ENCODE results near the gene LYAR. TPM values are rescaled to one million over a fixed set of nuclear protein-coding genes. Genes with fewer than 3 reads are reported as not detected.

Gene LYAR
- total RNA-seq, 2 donors from 2014 or later, result 14.2 to 20.8 TPM

DNA sequence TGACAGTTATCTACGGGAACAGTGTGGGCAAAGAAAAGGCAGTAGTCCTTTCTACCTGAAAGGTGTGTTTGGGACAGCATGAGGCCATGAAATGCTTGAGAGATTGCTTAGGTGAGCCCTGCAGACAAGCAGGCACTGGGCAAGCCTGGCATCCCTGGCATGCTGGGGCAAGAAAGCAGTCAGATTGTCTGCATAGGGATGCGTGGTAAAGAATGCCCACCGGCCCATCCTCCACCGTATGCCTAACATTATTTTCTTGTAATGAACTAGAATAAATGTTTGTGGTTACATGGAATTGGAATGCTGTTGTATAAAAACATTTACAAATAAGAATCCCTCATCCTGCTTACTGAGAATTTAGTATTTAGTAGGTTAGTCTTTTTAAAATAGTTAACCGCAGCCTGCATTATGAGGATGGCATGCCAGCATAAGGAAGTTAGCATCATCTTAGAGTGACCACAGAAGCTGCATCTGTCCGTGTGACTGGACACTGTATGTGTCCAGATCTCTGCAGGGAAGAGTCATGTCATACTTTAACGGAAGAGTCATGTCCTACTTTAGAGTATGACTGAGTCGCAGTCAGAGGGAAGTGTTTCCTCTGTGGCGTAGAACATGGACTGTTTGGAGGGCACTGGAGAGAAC, 19.0 kb upstream of the LYAR start:
- Histone ChIP-seq H3K36me3 (peaks cover 10% of the 10 kb centered on the region), H3K27ac (peak overlapping the region; percentile 54 to 59), H3K9me3 (no peaks in the 10 kb centered on the region), H3K4me1 (no peaks in the 10 kb centered on the region), H3K27me3 (no peaks in the 10 kb centered on the region), H3K4me3 (no peak overlapping the region)
- no peak for TF ChIP-seq CTCF (IDR thresholded peaks at IDR 0.05)
- no peak for DNase-seq (ENCODE audit: low spot score)

DNA sequence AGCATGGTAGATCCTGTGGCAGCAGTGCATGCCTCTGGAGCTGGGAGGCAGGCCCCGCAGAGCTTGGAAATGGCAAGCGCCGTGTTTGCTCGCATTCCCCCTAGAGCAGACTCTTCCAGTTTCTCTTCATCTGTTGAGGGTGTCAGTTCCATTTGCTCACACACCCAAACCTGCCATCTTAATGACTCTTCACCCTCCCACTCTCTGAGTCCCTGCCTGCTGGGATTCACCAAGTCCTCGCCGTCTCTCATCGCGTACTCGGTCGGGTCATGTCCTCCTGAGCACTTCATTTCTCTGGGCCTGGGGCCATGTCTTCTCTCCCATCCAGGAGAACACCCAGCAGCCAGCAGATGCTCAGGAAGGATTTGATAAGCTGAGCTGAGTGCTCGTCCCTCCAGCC, 17.0 kb upstream of the LYAR start:
- peaks cover 21% of the 10 kb centered on the region for H3K36me3 ChIP-seq
- no peaks in the 10 kb centered on the region for H3K9me3 ChIP-seq
- no peak overlapping the region for H3K4me3 ChIP-seq
- DNase-seq (ENCODE audit: low spot score), result no peak
- no peak for TF ChIP-seq CTCF (IDR thresholded peaks at IDR 0.05)
- no peaks in the 10 kb centered on the region for H3K27me3 ChIP-seq
- peaks cover 0 to 6% of the 10 kb centered on the region in 2 donors for H3K4me1 ChIP-seq
- no peak overlapping the region for H3K27ac ChIP-seq

GRCh38 chr4:4302416-4302815, 12.5 kb upstream of the LYAR start:
- Histone ChIP-seq H3K36me3 (peaks cover 21% of the 10 kb centered on the region), H3K27me3 (no peaks in the 10 kb centered on the region), H3K9me3 (no peaks in the 10 kb centered on the region), H3K4me3 (no peak overlapping the region), H3K4me1 (peaks cover 0 to 6% of the 10 kb centered on the region in 2 donors), H3K27ac (peak overlapping the region in 1 of 2 donors; percentile 10)
- TF ChIP-seq CTCF (IDR thresholded peaks at IDR 0.05), result no peak
- DNase-seq (ENCODE audit: low spot score), result peak; percentile 42

- no peaks in the 10 kb centered on the region for H3K27me3 ChIP-seq
- TF ChIP-seq CTCF (IDR thresholded peaks at IDR 0.05), result no peak
- peak overlapping the region in 1 of 2 donors; percentile 10 for H3K27ac ChIP-seq
- no peaks in the 10 kb centered on the region for H3K9me3 ChIP-seq
- no peak overlapping the region for H3K4me3 ChIP-seq
- H3K36me3 ChIP-seq, result peaks cover 21% of the 10 kb centered on the region
- peaks cover 0 to 6% of the 10 kb centered on the region in 2 donors for H3K4me1 ChIP-seq
- DNase-seq (ENCODE audit: low spot score), result no peak
Observed at GRCh38 chr4:4302001-4302400, 12.0 kb upstream of the LYAR start.

DNA sequence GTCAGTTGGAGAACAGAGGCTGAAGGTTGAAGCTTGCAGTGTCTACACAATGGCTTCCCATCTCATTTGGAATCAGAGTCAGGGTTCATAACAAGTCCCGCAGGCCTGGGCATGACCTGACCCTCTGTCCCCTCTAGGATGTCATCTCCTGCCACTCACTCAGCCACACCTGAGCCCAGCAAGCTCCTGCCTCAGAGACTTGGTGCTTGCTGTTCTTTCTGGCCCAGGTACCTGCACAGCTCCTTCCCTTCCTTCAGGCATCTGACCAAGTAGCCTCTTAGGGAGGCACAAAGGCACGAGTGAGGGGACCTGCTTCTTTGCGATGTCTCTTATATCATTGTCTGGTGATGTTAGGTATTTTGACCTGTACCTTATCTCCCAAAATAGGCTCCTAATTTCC, 9.1 kb upstream of the LYAR start:
- Histone ChIP-seq H3K4me1 (peaks cover 0 to 6% of the 10 kb centered on the region in 2 donors), H3K27ac (no peak overlapping the region), H3K4me3 (no peak overlapping the region), H3K27me3 (no peaks in the 10 kb centered on the region), H3K9me3 (no peaks in the 10 kb centered on the region), H3K36me3 (peaks cover 17% of the 10 kb centered on the region)
- no peak for TF ChIP-seq CTCF (IDR thresholded peaks at IDR 0.05)
- DNase-seq (ENCODE audit: low spot score), result no peak

Measured in right atrium auricular region (tissue), 2 donors.